MV-4-11 (cell line): Measurements from ENCODE around the gene ERC2.

Experiments used
- DNase-seq: peaks from one replicate; lab custom pipeline; 2025; lab: John Stamatoyannopoulos, UW

Gene ERC2

DNA sequence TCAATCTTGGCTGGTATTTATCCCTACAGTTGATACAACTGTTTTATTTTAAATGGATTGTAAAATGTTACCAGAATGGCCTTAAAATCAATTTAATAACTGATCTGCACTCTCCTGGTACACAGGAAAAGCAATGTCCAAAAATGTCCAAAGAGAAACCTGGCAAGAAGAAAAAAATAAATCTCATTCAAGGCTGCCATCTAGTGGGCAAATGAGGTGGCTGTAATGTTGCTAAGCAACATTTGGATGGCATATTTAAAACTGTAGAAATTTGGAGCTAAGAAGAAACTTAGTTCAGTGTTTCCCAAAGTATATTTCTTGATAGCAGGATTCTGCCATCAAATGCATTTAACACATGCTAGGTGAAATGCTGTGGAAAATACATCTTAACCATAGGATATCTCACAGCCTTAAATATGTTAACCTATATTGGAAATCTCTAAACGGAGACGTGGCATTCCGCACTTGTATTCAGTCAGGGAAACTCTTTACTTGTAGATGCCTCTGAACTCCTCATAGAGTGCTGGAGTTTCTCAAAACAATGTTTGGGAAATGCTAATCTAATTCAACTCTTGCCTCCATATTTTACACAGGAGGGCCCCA is 216.8 kb downstream of the ERC2 start:
- peak; percentile 15 for DNase-seq

DNA sequence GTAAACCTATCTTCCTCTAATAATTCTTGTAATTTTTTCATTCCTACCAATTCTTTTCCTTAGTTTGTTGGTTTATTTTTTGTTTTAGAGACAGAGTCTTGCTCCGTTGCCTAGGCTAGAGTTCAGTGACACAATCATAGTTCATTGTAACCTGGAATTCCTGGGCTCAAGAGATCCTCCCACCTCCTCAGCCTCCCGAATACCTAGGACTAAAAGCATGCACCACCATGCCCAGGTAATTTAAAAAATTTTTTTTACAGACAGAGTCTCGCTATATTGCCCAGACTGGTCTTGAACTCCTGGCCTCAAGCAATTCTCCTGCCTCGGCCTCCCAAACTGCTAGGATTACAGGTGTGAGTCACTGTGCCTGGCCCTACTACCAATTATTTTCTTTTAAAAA is 220.2 kb downstream of the ERC2 start:
- no peak for DNase-seq

DNA sequence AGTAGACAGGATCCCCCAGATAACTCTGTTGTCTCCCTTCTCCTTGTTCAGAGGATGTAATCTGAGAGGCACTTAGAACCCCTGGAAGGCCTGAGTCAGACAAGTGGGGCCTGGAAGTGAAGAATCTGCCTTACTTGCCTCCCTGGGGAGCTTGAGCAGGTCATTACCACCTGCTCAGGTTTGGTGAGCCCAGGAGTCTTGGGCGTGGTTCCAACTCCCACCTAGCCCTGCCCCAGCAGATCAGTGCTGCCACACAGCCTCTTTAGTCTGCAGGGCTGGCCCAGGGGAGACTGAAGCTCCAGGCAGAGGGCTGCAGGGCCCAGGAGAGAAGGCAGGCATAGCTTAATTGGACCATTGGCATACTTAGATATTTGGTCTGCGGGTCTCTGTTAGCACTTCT is 230.0 kb downstream of the ERC2 start:
- DNase-seq: no peak

GRCh38 chr3:56233742-56234141 is 234.5 kb downstream of the ERC2 start:
- DNase-seq: no peak

- no peak for DNase-seq
Measured at GRCh38 chr3:56229311-56229710, 239.0 kb downstream of the ERC2 start.

- no peak for DNase-seq
Measured at GRCh38 chr3:56222866-56223265, 245.4 kb downstream of the ERC2 start.

GRCh38 chr3:56219894-56220805 is 248.1 kb downstream of the ERC2 start:
- no peak for DNase-seq

GRCh38 chr3:56209982-56210751 is 258.1 kb downstream of the ERC2 start:
- DNase-seq: no peak

- no peak for DNase-seq
Measured at GRCh38 chr3:56207922-56208321, 260.3 kb downstream of the ERC2 start.

DNA sequence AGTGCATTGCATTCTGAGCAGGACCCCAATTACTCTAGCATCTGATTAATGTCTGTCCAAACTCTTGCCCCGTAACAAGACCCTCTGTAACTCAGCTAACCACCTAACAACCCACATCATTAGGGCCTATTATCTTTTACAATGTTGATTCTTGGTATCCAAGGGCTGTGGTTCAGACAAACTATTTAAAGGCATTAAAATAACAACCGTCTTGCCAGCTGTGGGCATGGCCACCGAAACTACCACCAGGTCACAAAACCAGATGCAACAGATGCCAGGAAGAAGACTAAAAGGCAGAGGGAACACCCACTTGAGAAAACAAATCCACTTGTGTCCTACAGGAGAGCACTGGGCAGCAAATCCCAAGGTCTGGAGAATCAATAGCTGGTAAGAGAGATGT is 262.9 kb downstream of the ERC2 start:
- no peak for DNase-seq

GRCh38 chr3:56202997-56203396 is 265.3 kb downstream of the ERC2 start:
- no peak for DNase-seq

DNA sequence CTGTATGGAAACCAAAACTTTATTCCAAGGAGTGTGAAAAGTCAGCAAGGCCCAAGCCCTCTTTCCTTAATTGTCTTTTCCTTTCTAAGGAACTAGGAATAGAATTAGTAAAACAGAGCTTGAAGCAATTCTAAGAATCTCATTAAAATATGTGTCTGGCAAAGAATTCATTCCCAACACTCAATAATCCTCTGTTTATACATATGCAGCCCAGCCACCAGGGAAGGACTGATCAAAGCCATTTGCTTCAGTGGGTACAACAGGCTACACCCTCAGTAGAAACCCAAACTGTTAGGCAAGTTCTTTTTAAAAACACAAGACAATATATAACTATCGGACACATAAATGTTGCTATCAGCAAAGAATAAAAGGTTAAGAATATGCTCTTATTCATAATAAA is 266.9 kb downstream of the ERC2 start:
- DNase-seq: no peak

- no peak for DNase-seq
Measured at GRCh38 chr3:56200251-56200650, 268.0 kb downstream of the ERC2 start.

GRCh38 chr3:56197991-56198390 is 270.3 kb downstream of the ERC2 start:
- no peak for DNase-seq

DNA sequence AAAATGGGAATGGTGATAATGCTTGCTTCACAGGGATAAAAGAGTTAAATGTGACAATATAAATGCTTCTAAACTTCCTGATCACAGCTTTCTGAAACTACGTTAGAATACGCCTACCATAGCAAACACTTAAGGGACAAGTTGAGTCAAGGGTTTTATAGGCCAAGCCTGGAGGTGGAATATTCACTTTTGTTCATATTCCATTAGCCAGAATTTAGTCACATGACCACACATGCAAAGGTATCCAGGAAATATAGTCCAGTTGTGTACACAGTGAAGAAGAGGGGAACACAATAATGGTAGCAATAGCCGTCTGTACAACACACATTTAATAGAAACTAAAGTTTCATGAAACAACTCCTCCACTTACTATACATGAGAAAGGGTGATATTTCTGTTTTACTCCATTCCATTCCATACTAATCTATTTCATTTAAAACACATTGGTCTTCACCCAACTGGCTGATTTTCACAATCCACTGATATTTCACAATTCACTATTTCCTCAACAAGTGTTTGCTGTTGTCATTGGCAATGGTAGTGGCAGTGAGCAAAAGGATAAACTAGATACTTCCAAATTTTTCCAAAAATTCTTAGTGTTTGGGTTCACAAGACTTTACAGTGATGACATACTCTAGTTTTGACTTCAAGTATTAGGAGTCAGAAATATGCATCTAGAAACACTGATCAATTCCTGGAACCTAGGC is 270.9 kb downstream of the ERC2 start:
- DNase-seq: peak; percentile 23

DNA sequence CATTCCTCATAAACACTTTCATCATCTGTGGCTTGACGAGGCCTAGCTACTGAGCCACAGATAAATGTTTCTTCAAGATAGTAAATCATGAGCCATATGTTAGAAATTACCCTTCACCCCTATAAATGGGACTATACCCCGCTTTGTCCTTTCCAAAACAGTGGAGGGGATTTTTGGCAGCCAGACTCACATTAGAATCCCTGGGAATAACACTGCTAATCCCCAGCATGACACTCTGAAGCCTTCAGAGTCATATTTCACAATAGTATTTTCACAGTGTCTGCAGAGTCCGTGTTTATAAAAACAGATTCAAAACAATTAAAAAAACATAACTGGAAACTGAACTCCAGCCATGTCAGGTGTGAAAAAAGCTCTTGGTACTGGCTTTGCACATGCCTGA is 271.6 kb downstream of the ERC2 start:
- no peak for DNase-seq

DNA sequence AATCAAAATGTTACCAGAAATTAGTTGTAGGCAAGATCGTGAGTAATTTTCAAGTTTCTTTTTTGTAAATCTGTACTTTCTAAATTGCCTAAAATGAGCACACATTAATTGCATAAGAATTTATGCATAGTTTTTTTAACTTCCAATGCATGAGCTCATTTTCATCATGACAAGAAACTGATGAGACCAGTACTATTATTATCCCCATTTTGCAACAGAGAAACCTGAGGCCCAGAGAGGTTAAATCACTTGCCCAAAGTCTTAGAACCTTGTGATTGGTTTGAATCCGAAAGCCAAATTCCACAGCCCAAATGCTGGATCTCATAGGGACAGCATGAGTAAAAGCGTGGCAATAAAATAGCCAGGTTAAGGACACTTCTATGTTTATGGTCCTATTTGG is 274.7 kb downstream of the ERC2 start:
- DNase-seq: no peak

DNA sequence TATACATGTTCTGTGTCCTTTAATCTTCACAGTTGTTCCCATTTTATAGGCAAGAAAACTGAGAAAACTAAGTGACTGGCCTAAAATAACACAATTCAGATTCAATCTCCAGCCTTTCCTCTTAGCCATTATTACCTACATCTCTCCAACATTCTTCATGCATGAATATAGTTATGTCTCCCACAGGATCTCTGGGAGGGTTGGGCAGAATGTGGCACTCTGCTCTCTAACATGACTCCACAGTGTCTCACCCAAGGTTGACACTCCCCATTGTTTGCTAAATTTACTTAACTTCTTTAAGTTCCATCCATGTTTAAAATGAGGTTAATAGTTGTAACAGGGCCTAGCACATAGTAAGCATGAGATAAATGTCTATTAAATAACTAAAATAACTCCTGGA is 276.3 kb downstream of the ERC2 start:
- no peak for DNase-seq

GRCh38 chr3:56190771-56191305 is 277.4 kb downstream of the ERC2 start:
- no peak for DNase-seq

DNA sequence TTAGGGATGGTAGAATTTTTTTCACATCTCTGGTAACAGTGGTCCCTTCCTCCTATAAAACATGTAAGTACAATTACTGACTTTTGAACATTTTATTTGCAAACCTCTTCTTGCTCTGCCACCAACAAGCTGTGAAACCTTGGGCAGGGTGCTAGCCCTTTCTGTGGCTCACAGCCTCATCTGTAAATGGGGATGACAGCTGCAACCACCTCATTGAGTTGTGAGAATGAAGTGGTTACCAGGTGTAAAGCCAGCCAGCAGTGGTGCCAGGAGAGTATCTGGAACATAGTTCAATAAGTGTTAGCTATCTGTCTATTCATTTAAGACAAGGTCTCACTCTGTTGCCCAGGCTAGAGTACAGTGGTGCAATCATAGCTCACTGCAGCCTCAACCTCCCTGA is 278.1 kb downstream of the ERC2 start:
- DNase-seq: no peak

GRCh38 chr3:56189536-56189935 is 278.7 kb downstream of the ERC2 start:
- DNase-seq: no peak

GRCh38 chr3:56188201-56188600 is 280.1 kb downstream of the ERC2 start:
- no peak for DNase-seq
